K562 (cell line): Measurements from ENCODE around the gene PLP2. TPM values are rescaled to one million over a fixed set of nuclear protein-coding genes. Genes with fewer than 3 reads are reported as not detected.

Source experiments
- ATAC-seq: fragments of 200-7000 bp; cut with Tn5 transposase; 3 replicates; pipeline ENCODE4 v1.9.1; 2020; ENCODE audit warnings: moderate library complexity
- BruUV-seq: library from RNA; stranded (reverse); fragments of 400-500 nt; replicated peaks from 2 replicates; lab custom pipeline; 2021; lab: Mats Ljungman, UMichigan
- CTCF ChIA-PET: fragments of 300-600 bp; formaldehyde crosslinking; extraction: SDS; loops from one replicate; lab custom pipeline; 2021; ENCODE audit warnings: low intra/inter-chr PET ratio; lab: Yijun Ruan, JAX
- POLR2A ChIA-PET: fragments of 300-600, 350-650 bp; sonication (Branson Sonifier 250); formaldehyde crosslinking; extraction: SDS; loops from one replicate; lab custom pipeline; 2021; ENCODE audit warnings: antibody characterized with exemption, inconsistent platforms; lab: Yijun Ruan, JAX
- DNase-seq, 4 experiments: peaks; one replicate each; pipeline versions ENCODE4 v3.0.0 to v3.0.0-alpha.2; 2011 to 2018; ENCODE audit warnings: low spot score in 3 of 4, mixed read lengths in 3 of 4; ENCODE audit errors: extremely low read depth in 1 of 4
- FAIRE-seq: peaks from 2 replicates; lab custom pipeline; 2011; peaks lifted over from hg19 to GRCh38; lab: Jason Lieb, UNC
- H2AFZ ChIP-seq: 2 replicates; pipeline ENCODE4 v1.6.0; 2011; ENCODE audit warnings: low read depth, low read length, control low read depth, inconsistent platforms
- H3K27ac ChIP-seq: fragments of 200-600 bp; 3 replicates; pipeline ENCODE4 v1.8.0; 2011; ENCODE audit warnings: low read depth, mild to moderate bottlenecking, control low read depth, inconsistent platforms, low read length, moderate library complexity, mixed read lengths; ENCODE audit errors: extremely low read depth
- H3K27me3 ChIP-seq, 2 experiments: fragments of 300-600 bp in 1 of 2; 2 replicates in 1 of 2; 3 replicates in 1 of 2; pipeline versions ENCODE4 v1.6.0 to v1.8.0; 2011; ENCODE audit warnings: inconsistent platforms in 2 of 2, low read length in 2 of 2, mild to moderate bottlenecking in 1 of 2, mixed read lengths in 1 of 2, moderate library complexity in 1 of 2; ENCODE audit not compliant: control insufficient read depth in 2 of 2, insufficient read depth in 2 of 2
- H3K36me3 ChIP-seq: fragments of 300-600 bp; 3 replicates; pipeline ENCODE4 v1.8.0; 2011; ENCODE audit warnings: mild to moderate bottlenecking, low read length, inconsistent platforms; ENCODE audit not compliant: control insufficient read depth, insufficient read depth
- H3K4me1 ChIP-seq, 2 experiments: fragments of 200-600 bp in 1 of 2; replicated peaks in 1 of 2; 2 replicates in 1 of 2; 3 replicates in 1 of 2; pipeline versions ENCODE4 v1.5.1 to v1.8.0; 2011; ENCODE audit warnings: inconsistent platforms in 2 of 2, low read length in 2 of 2, mild to moderate bottlenecking in 1 of 2, mixed read lengths in 1 of 2, moderate library complexity in 1 of 2; ENCODE audit not compliant: control insufficient read depth in 2 of 2, insufficient read depth in 2 of 2
- H3K4me2 ChIP-seq: 2 replicates; pipeline ENCODE4 v1.6.1; 2011; ENCODE audit warnings: low read length, control low read depth, inconsistent platforms, mixed read lengths; ENCODE audit not compliant: insufficient read depth
- H3K4me3 ChIP-seq: fragments of 200-600 bp; sonication (generic), shearing (Covaris generic); 2 replicates; pipeline ENCODE4 v1.5.1; 2016; ENCODE audit warnings: control low read depth, inconsistent platforms
- H3K79me2 ChIP-seq: fragments of 200-600 bp; 3 replicates; pipeline ENCODE4 v1.8.0; 2011; ENCODE audit warnings: low read length, inconsistent platforms; ENCODE audit not compliant: control insufficient read depth, insufficient read depth
- H3K9ac ChIP-seq, 2 experiments: 2 replicates each; pipeline versions ENCODE4 v1.6.0 to v1.6.1; 2011; ENCODE audit warnings: low read depth in 2 of 2, low read length in 2 of 2, control low read depth in 1 of 2, inconsistent platforms in 1 of 2, mild to moderate bottlenecking in 1 of 2, mixed read lengths in 1 of 2; ENCODE audit not compliant: insufficient read depth in 1 of 2
- H3K9me1 ChIP-seq: one replicate; pipeline ENCODE4 v1.6.0; 2011; ENCODE audit warnings: inconsistent platforms, mild to moderate bottlenecking, low read length, moderate library complexity; ENCODE audit not compliant: control insufficient read depth, insufficient read depth
- H3K9me3 ChIP-seq: replicated peaks from 2 replicates; pipeline ENCODE4 v1.5.1; 2011; ENCODE audit warnings: low read depth, low read length, inconsistent platforms; ENCODE audit not compliant: control insufficient read depth, insufficient read depth
- H4K20me1 ChIP-seq: replicated peaks from 2 replicates; pipeline ENCODE4 v1.6.1; 2011; ENCODE audit warnings: low read length, inconsistent platforms, mixed read lengths; ENCODE audit not compliant: control insufficient read depth, insufficient read depth
- CC2D1A ChIP-seq: fragments of 450-650 bp; IDR thresholded peaks from 2 replicates; pipeline ENCODE4 v1.6.1; 2017; ENCODE audit warnings: mild to moderate bottlenecking
- JUN ChIP-seq, 2 experiments: sonication (generic) in 1 of 2; formaldehyde crosslinking in 1 of 2; IDR thresholded peaks; 2 replicates each; pipeline versions ENCODE4 v1.6.1 to v1.8.0; 2012 to 2022; ENCODE audit warnings: borderline replicate concordance in 2 of 2, mild to moderate bottlenecking in 2 of 2, improper control_type of control experiment in 1 of 2, low read depth in 1 of 2, low read length in 1 of 2, missing genetic modification reagents in 1 of 2
- KDM5B ChIP-seq: fragments of 200-600 bp; sonication (generic); IDR thresholded peaks from 2 replicates; pipeline ENCODE4 v1.6.1; 2012; ENCODE audit warnings: low read depth, mild to moderate bottlenecking, moderate library complexity, low read length, control low read depth, inconsistent platforms; ENCODE audit not compliant: insufficient replicate concordance
- RCOR1 ChIP-seq, 2 experiments: IDR thresholded peaks; 2 replicates each; pipeline ENCODE4 v1.6.1; 2012; ENCODE audit warnings: low read depth in 2 of 2, low read length in 2 of 2, borderline replicate concordance in 1 of 2, improper control_type of control experiment in 1 of 2
- REST ChIP-seq, 2 experiments: fragments of 450-650 bp; formaldehyde crosslinking in 1 of 2; IDR thresholded peaks; 2 replicates each; pipeline versions ENCODE4 v1.4.0 to v1.6.1; 2014 to 2020; ENCODE audit warnings: mild to moderate bottlenecking in 2 of 2, borderline replicate concordance in 1 of 2, low read depth in 1 of 2
- SMARCE1 ChIP-seq: fragments of 450-650 bp; IDR thresholded peaks from 2 replicates; pipeline ENCODE4 v1.7.1; 2016; ENCODE audit warnings: mild to moderate bottlenecking
- VEZF1 ChIP-seq: fragments of 200-800 bp; sonication (Bioruptor generic); IDR thresholded peaks from 2 replicates; pipeline ENCODE4 v1.6.1; 2017; ENCODE audit warnings: missing genetic modification characterization, missing compliant biosample characterization
- ZBTB8A ChIP-seq: fragments of 450-650 bp; IDR thresholded peaks from 2 replicates; pipeline ENCODE4 v1.6.1; 2018; ENCODE audit warnings: mild to moderate bottlenecking, moderate library complexity; ENCODE audit not compliant: partially characterized antibody
- whole genome bisulfite sequencing: fragments of 100-300 bp; shearing (Covaris generic); methylation state at CpG from one replicate; pipeline ENCODE4 v1.1.6; 2016; ENCODE audit warnings: low coverage, mixed read lengths; ENCODE audit not compliant: insufficient coverage; ENCODE audit errors: missing lambda C conversion rate; 5-methylcytosine and 5-hydroxymethylcytosine counted together
- in situ Hi-C: fragments of 300-500 bp; cut with MboI; formaldehyde crosslinking; loops from 4 replicates; pipeline ENCODE4 v1.15.0; 2018; ENCODE audit warnings: inconsistent platforms, mixed read lengths
- intact Hi-C: fragments of 100-400 bp; cut with micrococcal nuclease; formaldehyde crosslinking; loops from 2 replicates; pipeline ENCODE4 v1.14.2; 2022
- polyA plus RNA-seq, 8 experiments: library from polyadenylated mRNA; depleted of rRNA in 4 of 8; stranded (reverse) in 5 of 8; unstranded in 3 of 8; fragments of >200 nt; fragmentation: Nextera tagmentation in 2 of 8; fragmentation: Illumina TruSeq in 1 of 8; extraction: Ambion mirVana in 2 of 8; extraction: Trizol in 1 of 8; gene quantifications; 2 replicates each; pipeline versions ENCODE4 v1.2.1 to v1.2.3, GENCODE V29; 2011 to 2014; ENCODE audit warnings: inconsistent platforms in 1 of 8, missing spikeins in 1 of 8
- total RNA-seq, 7 experiments: library from RNA; depleted of rRNA in 6 of 7; stranded (reverse); fragments of >200 nt in 6 of 7; fragmentation: Illumina TruSeq in 2 of 7; extraction: Trizol in 2 of 7; gene quantifications; 2 replicates each; pipeline versions ENCODE4 v1.2.1 to v1.2.3, GENCODE V29; 2011 to 2021; ENCODE audit warnings: low replicate concordance in 1 of 7

The PLP2 gene
- total and polyA plus RNA-seq, 9 of the 15 experiments (the other 6 are each of a cell fraction or from before 2014, with no cell fraction given): 34.7 to 236 (median 112) TPM

GRCh38 chrX:49163555-49164419 lies 7.9 kb upstream of the PLP2 start:
- ATAC-seq (peak; percentile 77), DNase-seq (peak; percentile 67 to 89 (median 76)), FAIRE-seq (peak; percentile 32)
- H3K9me1 ChIP-seq: no peaks in the 10 kb centered on the region
- ChIA-PET POLR2A (no interaction called here), CTCF (no interaction called here)
- peak overlapping the region; percentile 63 to 81 for H3K9ac ChIP-seq
- H3K4me2 ChIP-seq: peak overlapping the region; percentile 71
- peak overlapping the region; percentile 31 for H3K4me3 ChIP-seq
- peaks cover 38 to 63% of the 10 kb centered on the region in 2 experiments for H3K4me1 ChIP-seq
- H2AFZ ChIP-seq: peak overlapping the region; percentile 63
- 29% methylated on average over 38 of the region's 69 CpGs for WGBS
- no peaks in the 10 kb centered on the region for H4K20me1 ChIP-seq
- peaks cover 13% of the 10 kb centered on the region; the same call in 1 of the 3 replicates for H3K79me2 ChIP-seq
- in situ Hi-C loops (no loop called here), intact Hi-C loops (no loop called here)
- H3K27me3 ChIP-seq: no peaks in the 10 kb centered on the region
- BruUV-seq: no TSS peak
- peak overlapping the region; percentile 85 for H3K27ac ChIP-seq
- H3K9me3 ChIP-seq: no peaks in the 10 kb centered on the region
- H3K36me3 ChIP-seq: no peaks in the 10 kb centered on the region
- TF ChIP-seq KDM5B (peak; percentile 29), SMARCE1 (no peak), ZBTB8A (no peak), RCOR1 (IDR thresholded peaks at IDR 0.05; ENCODE audit: borderline replicate concordance in 1 of 2, low read depth in 2 of 2, low read length in 2 of 2) (no peak), VEZF1 (CRISPR knock-in tag) (peak; percentile 69), CC2D1A (no peak), REST (IDR thresholded peaks at IDR 0.05; ENCODE audit: borderline replicate concordance) (peak; percentile 32; the same call in 1 of the 2 replicates), REST (CRISPR knock-in tag; IDR thresholded peaks at IDR 0.05; ENCODE audit: low read depth) (0 out of 2 replicates have a peak, but pooled peaks have one; percentile 38), JUN (IDR thresholded peaks at IDR 0.05; ENCODE audit: borderline replicate concordance, low read depth, low read length) (no peak), JUN (CRISPR knock-in tag; IDR thresholded peaks at IDR 0.05; ENCODE audit: borderline replicate concordance) (no peak)
